ENCODE data around the gene TRIM21. TPM values are rescaled to one million over a fixed set of nuclear protein-coding genes. Genes with fewer than 3 reads are reported as not detected.
A peak's percentile ranks its signal among the peaks of the same experiment; 100 is the strongest.
"Not testable (repeated sequence)": the region's sequence is repeated elsewhere in the genome, so short reads cannot be mapped to it uniquely, and the experiment has no call there.

Gene TRIM21
- total RNA-seq, 1 donor from 2014 or later, result 14.0 TPM

- no peaks in the 10 kb centered on the region for H3K4me1 Mint-ChIP-seq (ENCODE audit: low read depth)
- no peaks in the 10 kb centered on the region for H3K9me3 Mint-ChIP-seq (ENCODE audit: low read depth)
- H3K36me3 Mint-ChIP-seq (ENCODE audit: low read depth), result no peaks in the 10 kb centered on the region
Measured at GRCh38 chr11:4418403-4418802, 24.9 kb upstream of the TRIM21 start.

GRCh38 chr11:4416816-4417215 is 23.3 kb upstream of the TRIM21 start:
- Mint-ChIP-seq H3K36me3 (ENCODE audit: low read depth) (no peaks in the 10 kb centered on the region), H3K27ac (ENCODE audit: unreplicated experiment) (no peak overlapping the region), H3K4me1 (ENCODE audit: low read depth) (no peaks in the 10 kb centered on the region), H3K27me3 (ENCODE audit: low read depth) (peaks cover 22% of the 10 kb centered on the region), H3K9me3 (ENCODE audit: low read depth) (no peaks in the 10 kb centered on the region), H3K4me3 (ENCODE audit: unreplicated experiment) (no peak overlapping the region)
- no peak for TF ChIP-seq CTCF (IDR thresholded peaks at IDR 0.05)
- no peak for DNase-seq (ENCODE audit: low spot score)

More at GRCh38 chr11:4418403-4418802, 24.9 kb upstream of the TRIM21 start:
- H3K27ac Mint-ChIP-seq (ENCODE audit: unreplicated experiment), result no peak overlapping the region
- no peak overlapping the region for H3K4me3 Mint-ChIP-seq (ENCODE audit: unreplicated experiment)
- peaks cover 24% of the 10 kb centered on the region for H3K27me3 Mint-ChIP-seq (ENCODE audit: low read depth)
- no peak for TF ChIP-seq CTCF (IDR thresholded peaks at IDR 0.05)
- no peak for DNase-seq (ENCODE audit: low spot score)

GRCh38 chr11:4416306-4416705 is 22.8 kb upstream of the TRIM21 start:
- Mint-ChIP-seq H3K9me3 (ENCODE audit: low read depth) (no peaks in the 10 kb centered on the region), H3K27ac (ENCODE audit: unreplicated experiment) (no peak overlapping the region), H3K4me3 (ENCODE audit: unreplicated experiment) (no peak overlapping the region), H3K27me3 (ENCODE audit: low read depth) (peaks cover 22% of the 10 kb centered on the region), H3K4me1 (ENCODE audit: low read depth) (no peaks in the 10 kb centered on the region), H3K36me3 (ENCODE audit: low read depth) (no peaks in the 10 kb centered on the region)
- no peak for DNase-seq (ENCODE audit: low spot score)
- TF ChIP-seq CTCF (IDR thresholded peaks at IDR 0.05), result no peak

- peaks cover 25% of the 10 kb centered on the region for H3K27me3 Mint-ChIP-seq (ENCODE audit: low read depth)
- H3K36me3 Mint-ChIP-seq (ENCODE audit: low read depth); H3K27ac Mint-ChIP-seq (ENCODE audit: unreplicated experiment); DNase-seq (ENCODE audit: low spot score); H3K4me1 Mint-ChIP-seq (ENCODE audit: low read depth); H3K4me3 Mint-ChIP-seq (ENCODE audit: unreplicated experiment): not testable (repeated sequence)
- H3K9me3 Mint-ChIP-seq (ENCODE audit: low read depth), result peaks cover 16% of the 10 kb centered on the region
Measured at GRCh38 chr11:4406206-4406605, 12.7 kb upstream of the TRIM21 start.

DNA sequence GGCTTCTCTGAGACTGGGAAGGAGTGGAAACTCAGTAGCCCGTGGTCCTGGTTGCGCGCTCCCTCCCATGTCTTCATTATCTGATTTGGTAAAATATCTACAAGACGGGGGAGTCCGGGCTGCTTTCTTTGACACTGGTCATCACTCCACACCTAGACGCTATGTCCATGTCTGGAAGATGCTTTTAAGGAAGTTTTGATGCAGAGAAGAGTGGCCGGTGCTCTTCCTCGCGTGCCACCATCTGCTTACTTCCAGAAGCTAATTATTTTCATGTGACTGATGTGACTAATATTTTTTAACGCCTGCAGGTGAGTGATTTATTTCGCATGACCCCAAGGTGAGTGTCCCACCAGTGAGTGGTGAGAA is 339 bp upstream of the TRIM21 start:
- Mint-ChIP-seq H3K4me1 (ENCODE audit: low read depth) (peaks cover 15% of the 10 kb centered on the region), H3K27me3 (ENCODE audit: low read depth) (peaks cover 5% of the 10 kb centered on the region), H3K36me3 (ENCODE audit: low read depth) (peaks cover 17% of the 10 kb centered on the region), H3K27ac (ENCODE audit: unreplicated experiment) (no peak overlapping the region), H3K9me3 (ENCODE audit: low read depth) (peaks cover 16% of the 10 kb centered on the region), H3K4me3 (ENCODE audit: unreplicated experiment) (peak overlapping the region; percentile 88)
- TF ChIP-seq CTCF (IDR thresholded peaks at IDR 0.05), result no peak
- DNase-seq (ENCODE audit: low spot score), result no peak

GRCh38 chr11:4388221-4388620 is 5.3 kb downstream of the TRIM21 start:
- Mint-ChIP-seq H3K4me1 (ENCODE audit: low read depth) (peaks cover 8% of the 10 kb centered on the region), H3K4me3 (ENCODE audit: unreplicated experiment) (no peak overlapping the region), H3K9me3 (ENCODE audit: low read depth) (peaks cover 8% of the 10 kb centered on the region), H3K36me3 (ENCODE audit: low read depth) (peaks cover 56% of the 10 kb centered on the region), H3K27ac (ENCODE audit: unreplicated experiment) (no peak overlapping the region), H3K27me3 (ENCODE audit: low read depth) (no peaks in the 10 kb centered on the region)
- no peak for DNase-seq (ENCODE audit: low spot score)
- no peak for TF ChIP-seq CTCF (IDR thresholded peaks at IDR 0.05)
